Neural crest cell (in vitro differentiated cells): ENCODE measurements around the gene CPA4. TPM values are rescaled to one million over a fixed set of nuclear protein-coding genes. Genes with fewer than 3 reads are reported as not detected.
A peak's percentile ranks its signal among the peaks of the same experiment; 100 is the strongest.

Experiments
- DNase-seq: peaks from one replicate; pipeline ENCODE4 v3.0.0; 2021; ENCODE audit warnings: low read depth, mixed read lengths, low spot score
- H3K27ac Mint-ChIP-seq: one replicate; pipeline ENCODE4 v1.8.0; 2021; ENCODE audit warnings: mild to moderate bottlenecking, mixed read lengths; ENCODE audit not compliant: unreplicated experiment
- H3K27me3 Mint-ChIP-seq: 2 replicates; pipeline ENCODE4 v1.8.0; 2021; ENCODE audit warnings: low read depth, mild to moderate bottlenecking, mixed read lengths
- H3K36me3 Mint-ChIP-seq: 2 replicates; pipeline ENCODE4 v1.8.0; 2021; ENCODE audit warnings: low read depth, mild to moderate bottlenecking, mixed read lengths
- H3K4me1 Mint-ChIP-seq: 2 replicates; pipeline ENCODE4 v1.8.0; 2021; ENCODE audit warnings: mixed read lengths
- H3K4me3 Mint-ChIP-seq: one replicate; pipeline ENCODE4 v1.8.0; 2021; ENCODE audit warnings: mild to moderate bottlenecking, mixed read lengths
- H3K9me3 Mint-ChIP-seq: 2 replicates; pipeline ENCODE4 v1.8.0; 2021; ENCODE audit warnings: mixed read lengths
- total RNA-seq: library from RNA; stranded (reverse); gene quantifications from 2 replicates; pipeline ENCODE4 v1.2.1, GENCODE V29; 2021
- TF ChIP-seq, protein P1 (sequence below): fragments of 200-600 bp; sonication (generic); conservative IDR thresholded peaks from 2 replicates; pipeline ENCODE4 v1.5.0; 2021; ENCODE audit warnings: antibody characterized with exemption, mild to moderate bottlenecking

CPA4 gene
- total RNA-seq, 1 donor from 2014 or later: 0.72 TPM

DNA sequence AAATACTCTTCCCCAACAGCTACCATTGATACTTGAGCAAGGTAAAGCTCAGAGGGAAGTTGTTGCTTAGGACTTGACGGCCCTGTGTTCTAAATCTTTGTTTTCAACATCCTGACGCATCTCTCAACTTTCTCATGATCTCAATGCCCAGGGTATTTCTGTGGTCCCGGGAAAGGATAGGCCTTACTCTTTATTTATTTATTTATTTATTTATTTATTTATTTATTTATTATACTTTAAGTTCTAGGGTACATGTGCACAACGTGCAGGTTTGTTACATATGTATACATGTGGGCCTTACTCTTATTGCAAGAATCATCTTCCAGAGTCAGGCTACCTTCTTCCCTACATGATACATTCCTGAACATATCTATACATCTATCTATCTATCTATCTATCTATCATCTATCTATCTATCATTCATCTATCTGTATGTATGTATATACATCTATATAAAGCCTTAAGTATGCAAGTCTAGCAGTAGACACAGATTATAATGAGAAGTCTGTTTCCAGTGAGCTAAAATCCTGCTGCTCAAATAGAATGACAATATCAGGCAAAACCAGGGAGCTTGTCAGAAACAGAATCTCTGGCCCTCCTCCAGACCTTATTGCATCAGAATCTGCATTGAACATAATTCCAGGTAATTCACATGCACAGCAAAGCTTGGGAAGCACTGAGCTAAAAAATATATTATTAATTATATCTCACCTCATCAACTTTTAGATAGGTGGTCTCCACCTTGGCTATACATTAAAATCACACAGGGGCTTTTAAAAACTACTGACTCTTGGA is 39.5 kb downstream of the CPA4 start:
- H3K9me3 Mint-ChIP-seq: no peaks in the 10 kb centered on the region
- H3K4me1 Mint-ChIP-seq: peaks cover 6% of the 10 kb centered on the region
- no peaks in the 10 kb centered on the region for H3K36me3 Mint-ChIP-seq
- H3K27me3 Mint-ChIP-seq: no peaks in the 10 kb centered on the region
- no peak for DNase-seq
- H3K4me3 Mint-ChIP-seq: no peak overlapping the region
- TF ChIP-seq, protein P1, sequence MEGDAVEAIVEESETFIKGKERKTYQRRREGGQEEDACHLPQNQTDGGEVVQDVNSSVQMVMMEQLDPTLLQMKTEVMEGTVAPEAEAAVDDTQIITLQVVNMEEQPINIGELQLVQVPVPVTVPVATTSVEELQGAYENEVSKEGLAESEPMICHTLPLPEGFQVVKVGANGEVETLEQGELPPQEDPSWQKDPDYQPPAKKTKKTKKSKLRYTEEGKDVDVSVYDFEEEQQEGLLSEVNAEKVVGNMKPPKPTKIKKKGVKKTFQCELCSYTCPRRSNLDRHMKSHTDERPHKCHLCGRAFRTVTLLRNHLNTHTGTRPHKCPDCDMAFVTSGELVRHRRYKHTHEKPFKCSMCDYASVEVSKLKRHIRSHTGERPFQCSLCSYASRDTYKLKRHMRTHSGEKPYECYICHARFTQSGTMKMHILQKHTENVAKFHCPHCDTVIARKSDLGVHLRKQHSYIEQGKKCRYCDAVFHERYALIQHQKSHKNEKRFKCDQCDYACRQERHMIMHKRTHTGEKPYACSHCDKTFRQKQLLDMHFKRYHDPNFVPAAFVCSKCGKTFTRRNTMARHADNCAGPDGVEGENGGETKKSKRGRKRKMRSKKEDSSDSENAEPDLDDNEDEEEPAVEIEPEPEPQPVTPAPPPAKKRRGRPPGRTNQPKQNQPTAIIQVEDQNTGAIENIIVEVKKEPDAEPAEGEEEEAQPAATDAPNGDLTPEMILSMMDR: no peak
- H3K27ac Mint-ChIP-seq: no peak overlapping the region

DNA sequence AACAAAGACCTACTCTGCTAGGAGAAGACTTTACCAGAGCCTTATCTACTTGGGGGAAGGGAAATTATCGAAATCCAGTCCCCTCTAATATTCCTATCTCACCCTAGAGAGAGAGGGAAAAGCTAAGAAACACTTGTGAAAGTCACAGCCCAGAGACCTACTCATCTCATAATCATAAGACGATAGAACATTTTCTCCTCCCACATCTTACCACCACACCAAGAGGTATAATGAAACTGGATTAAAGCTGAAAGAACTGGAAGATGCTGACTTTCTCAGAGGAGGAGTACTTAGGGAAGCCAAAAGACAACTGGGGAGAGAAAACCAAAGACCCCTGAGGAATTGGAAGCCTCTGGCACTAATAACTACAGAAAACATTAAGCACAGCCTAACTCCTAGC is 40.9 kb downstream of the CPA4 start:
- Mint-ChIP-seq H3K4me1 (peaks cover 6% of the 10 kb centered on the region), H3K36me3 (no peaks in the 10 kb centered on the region), H3K27ac (no peak overlapping the region), H3K9me3 (no peaks in the 10 kb centered on the region), H3K4me3 (no peak overlapping the region), H3K27me3 (no peaks in the 10 kb centered on the region)
- TF ChIP-seq, protein P1: no peak
- DNase-seq: no peak

DNA sequence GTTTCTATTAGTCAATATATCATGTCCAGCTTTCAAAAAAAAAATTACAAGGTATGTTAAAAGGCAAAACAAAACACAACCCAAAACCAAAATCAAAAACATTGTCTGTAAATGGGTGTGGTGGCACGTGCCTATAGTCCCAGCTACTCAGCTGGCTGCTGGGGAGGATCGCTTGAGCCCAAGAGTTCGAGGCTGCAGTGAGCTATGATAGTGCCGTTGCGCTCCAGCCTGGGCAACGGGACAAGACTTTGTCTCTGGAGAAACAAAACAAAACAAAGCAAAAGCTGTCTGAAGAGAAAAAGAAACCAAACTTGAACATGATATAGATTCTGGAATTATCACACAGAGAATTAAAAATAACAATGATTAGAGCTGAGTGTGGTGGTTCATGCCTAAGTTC is 41.3 kb downstream of the CPA4 start:
- DNase-seq: no peak
- no peaks in the 10 kb centered on the region for H3K9me3 Mint-ChIP-seq
- H3K4me1 Mint-ChIP-seq: peaks cover 6% of the 10 kb centered on the region
- no peaks in the 10 kb centered on the region for H3K27me3 Mint-ChIP-seq
- TF ChIP-seq, protein P1: no peak
- H3K4me3 Mint-ChIP-seq: no peak overlapping the region
- peak overlapping the region; percentile 2 for H3K27ac Mint-ChIP-seq
- H3K36me3 Mint-ChIP-seq: no peaks in the 10 kb centered on the region

DNA sequence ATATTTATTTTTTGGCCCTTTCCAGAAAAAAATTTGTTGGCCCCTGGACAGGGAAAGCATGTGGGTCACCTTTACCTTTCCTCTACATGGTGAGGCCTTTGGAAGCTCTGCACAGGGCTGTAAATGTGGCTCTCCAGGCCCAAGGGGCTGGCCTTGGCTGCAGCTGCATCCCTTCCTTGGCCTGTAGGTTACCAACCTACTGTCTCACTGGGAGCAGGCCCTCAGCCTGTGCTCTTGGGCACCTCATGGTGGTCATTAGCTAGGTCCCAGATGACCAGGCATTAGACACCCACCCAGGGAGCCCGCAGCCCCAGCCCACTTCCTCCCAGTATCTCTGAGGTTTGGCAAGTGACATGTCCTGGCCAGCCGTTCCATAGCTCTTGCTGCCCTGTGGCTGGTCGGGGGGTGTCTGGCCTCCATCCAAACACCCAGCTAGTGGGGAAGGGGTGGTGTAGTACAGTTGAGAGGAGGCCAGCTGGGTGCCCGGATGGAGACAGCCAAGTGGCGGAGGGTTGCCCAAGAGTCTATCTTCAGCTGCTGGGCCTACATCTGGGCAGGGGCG is 44.5 kb downstream of the CPA4 start:
- Mint-ChIP-seq H3K27ac (peak overlapping the region; percentile 40), H3K36me3 (no peaks in the 10 kb centered on the region), H3K4me3 (no peak overlapping the region), H3K27me3 (no peaks in the 10 kb centered on the region), H3K9me3 (no peaks in the 10 kb centered on the region), H3K4me1 (peaks cover 6% of the 10 kb centered on the region)
- no peak for DNase-seq
- TF ChIP-seq, protein P1: no peak

DNA sequence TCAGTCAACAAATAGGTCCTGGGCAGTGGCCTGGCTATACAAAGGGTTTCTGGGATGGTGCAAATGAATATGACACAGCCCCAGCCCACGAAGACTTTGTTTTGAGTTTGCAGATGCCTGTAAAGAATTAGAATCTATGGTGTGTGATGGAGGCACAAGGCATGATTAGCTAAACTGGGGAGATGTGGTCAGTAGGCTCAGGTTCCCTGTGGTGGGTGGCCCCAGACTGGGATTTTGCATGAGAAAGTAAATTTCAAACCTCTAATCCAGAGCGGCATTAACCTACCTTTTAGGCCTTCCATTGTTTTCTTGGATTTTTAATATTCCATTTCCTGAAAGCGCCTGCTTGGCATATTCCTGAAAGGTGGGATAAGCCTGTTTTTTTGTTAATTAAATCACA is 45.3 kb downstream of the CPA4 start:
- TF ChIP-seq, protein P1: no peak
- no peak overlapping the region for H3K4me3 Mint-ChIP-seq
- DNase-seq: no peak
- peaks cover 6% of the 10 kb centered on the region for H3K4me1 Mint-ChIP-seq
- H3K27me3 Mint-ChIP-seq: no peaks in the 10 kb centered on the region
- H3K9me3 Mint-ChIP-seq: no peaks in the 10 kb centered on the region
- H3K27ac Mint-ChIP-seq: no peak overlapping the region
- H3K36me3 Mint-ChIP-seq: no peaks in the 10 kb centered on the region
